Kidney capillary endothelial cell (primary cell): Measurements from ENCODE around the gene BAIAP2L2.
"Not testable (repeated sequence)": the region's sequence is repeated elsewhere in the genome, so short reads cannot be mapped to it uniquely, and the experiment has no call there.

Experiments used
- DNase-seq: peaks from one replicate; pipeline ENCODE4 v3.0.0-alpha.2; 2018; ENCODE audit warnings: low spot score

The BAIAP2L2 gene, protein sequence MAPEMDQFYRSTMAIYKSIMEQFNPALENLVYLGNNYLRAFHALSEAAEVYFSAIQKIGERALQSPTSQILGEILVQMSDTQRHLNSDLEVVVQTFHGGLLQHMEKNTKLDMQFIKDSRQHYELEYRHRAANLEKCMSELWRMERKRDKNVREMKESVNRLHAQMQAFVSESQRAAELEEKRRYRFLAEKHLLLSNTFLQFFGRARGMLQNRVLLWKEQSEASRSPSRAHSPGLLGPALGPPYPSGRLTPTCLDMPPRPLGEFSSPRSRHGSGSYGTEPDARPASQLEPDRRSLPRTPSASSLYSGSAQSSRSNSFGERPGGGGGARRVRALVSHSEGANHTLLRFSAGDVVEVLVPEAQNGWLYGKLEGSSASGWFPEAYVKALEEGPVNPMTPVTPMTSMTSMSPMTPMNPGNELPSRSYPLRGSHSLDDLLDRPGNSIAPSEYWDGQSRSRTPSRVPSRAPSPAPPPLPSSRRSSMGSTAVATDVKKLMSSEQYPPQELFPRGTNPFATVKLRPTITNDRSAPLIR

DNA sequence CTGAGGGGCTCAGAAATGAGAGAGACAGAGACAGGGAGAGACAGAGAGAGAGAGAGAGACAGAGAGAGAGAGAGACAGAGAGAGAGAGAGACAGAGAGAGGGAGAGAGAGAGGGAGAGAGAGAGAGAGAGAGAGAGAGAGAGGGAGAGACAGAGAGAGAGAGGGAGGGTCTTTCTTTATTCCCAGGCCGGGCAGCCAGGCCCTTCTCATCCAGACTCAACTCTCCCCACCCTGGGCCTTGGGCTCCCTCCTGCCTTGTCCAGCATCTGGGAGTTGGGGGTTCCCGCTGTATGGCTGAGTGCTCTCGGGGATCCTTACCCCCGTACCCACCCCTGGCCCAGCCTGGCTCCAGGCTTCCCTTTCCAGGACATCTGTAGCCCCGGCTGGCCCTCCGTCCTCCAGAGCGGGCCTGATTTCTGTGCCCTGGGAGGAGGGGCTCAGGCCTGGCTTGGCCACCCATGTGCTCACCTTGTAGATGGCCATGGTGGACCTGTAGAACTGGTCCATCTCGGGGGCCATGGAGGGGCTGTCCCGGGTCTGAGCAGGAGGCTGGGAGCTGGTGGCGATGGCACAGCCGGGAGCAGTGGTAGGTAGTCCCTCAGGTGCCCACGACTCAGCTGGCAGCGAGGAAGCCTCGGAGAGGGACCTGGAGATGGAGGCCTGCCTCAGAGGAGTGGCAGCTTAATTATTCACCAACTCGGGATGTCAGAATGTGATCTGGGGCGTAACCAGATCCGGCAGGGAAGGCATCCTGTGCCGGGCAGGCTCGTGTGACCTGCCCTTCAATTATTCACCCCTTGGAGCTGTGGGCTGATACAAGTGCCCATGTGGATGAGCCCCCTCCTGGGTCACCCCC, at the start of gene BAIAP2L2:
Gene BAIAP2L2 (minus strand): TSS at position 677 of the 855 bp plus-strand sequence. CDS start 159 bp downstream, at position 518.
- no peak for DNase-seq

DNA sequence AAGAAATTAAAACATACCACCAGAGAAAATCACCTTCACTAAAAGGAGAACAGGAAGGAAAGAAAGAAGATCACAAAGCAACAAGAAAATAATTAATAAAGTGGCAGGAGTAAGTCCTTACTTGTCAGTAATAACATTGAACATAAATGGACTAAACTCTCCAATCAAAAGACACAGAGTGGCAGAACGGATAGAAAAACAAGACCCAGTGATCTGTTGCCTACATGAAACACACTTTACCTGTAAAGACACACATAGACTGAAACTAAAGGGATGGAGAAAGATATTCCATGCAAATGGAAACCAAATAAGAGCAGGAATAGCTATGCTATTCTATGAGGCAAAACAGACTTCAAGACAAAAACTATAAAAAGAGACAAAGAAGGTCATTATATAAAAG, 45.2 kb upstream of the BAIAP2L2 start:
- no peak for DNase-seq

DNA sequence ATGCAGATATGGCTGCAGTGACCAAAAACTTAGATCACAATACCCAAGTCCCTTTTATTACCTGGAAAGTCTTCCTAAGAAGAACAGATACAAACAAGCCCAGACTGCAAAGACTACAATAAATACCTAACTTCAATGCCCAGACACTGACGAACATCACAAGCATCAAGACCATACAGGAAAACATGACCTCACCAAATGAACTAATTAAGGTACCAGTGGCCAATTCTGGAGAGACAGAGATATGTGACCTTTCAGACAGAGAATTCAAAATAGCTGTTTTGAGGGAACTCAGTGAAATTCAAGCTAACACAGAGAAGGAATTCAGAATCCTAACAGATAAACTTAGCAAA, 44.1 kb upstream of the BAIAP2L2 start:
- DNase-seq = not testable (repeated sequence)

DNA sequence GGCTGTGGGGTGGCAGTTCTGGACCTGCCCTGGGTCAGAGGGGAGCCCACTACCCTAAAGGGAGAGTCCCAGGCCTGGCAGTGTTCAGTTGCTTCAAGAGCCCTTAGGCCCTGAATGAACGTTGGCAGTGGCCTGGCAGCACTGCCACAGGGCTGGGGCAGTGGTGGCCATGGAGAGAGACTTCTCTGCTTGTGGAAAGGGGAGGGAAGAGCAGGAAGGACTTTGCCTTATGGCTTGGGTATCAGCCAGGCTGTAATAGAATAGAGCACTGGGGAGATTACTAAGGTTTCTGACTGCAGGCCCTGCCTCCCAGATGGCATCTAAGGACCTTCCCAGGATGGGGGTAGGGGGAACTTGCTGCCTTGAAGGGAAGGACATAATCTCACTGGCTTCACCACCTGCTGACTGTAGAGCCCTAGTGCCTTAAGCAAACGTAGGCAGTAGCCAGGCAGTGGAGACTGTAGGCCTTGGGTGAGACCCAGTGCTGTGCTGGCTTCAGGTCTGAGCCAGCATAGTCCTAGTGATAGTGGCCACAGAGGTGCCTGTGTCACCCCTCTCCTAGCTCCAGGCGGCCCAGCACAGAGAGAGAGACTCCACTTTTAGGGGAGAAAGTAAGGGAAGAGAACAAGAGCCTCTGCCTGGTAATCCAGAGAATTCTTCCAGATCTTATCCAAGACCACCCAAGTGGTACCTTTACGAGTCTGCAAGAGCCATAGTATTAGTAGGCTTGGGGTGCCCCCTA, 43.5 kb upstream of the BAIAP2L2 start:
- no peak for DNase-seq

DNA sequence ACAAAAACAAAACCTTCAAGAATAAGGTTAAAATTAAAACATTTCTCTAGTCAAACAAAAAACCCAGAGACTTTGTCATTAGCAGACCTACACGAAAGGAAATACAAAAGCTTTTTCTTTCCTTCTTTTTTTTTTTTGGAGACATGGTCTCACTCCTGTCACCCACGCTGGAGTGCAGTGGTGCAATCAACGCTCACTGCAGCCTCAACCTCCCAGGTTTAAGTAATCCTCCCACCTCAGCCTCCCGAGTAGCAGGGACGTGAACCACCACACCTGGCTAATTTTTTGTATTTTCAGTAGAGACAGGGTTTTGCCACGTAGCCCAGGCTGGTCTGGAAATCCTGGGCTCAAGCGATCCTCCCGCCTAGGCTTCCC, 40.6 kb upstream of the BAIAP2L2 start:
- DNase-seq = no peak

DNA sequence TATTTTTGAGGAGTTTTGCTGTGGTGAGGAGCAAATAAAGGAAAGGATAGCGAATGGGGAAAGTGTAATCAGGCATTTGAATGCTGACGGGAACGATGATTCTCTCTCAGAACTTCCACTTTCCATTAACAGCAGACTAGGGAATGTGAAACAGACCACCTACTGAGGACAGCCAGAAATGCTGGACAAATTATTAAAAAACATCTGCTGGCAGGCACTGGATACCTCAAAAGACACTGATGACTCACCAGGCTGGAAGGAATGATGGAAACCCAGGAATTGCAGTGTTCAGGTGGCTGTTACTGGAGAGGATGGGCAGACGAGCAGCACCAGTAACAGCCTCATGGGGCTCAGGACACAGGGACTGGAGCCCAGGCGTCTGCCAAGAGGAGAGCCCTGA, 37.8 kb upstream of the BAIAP2L2 start:
- no peak for DNase-seq

DNA sequence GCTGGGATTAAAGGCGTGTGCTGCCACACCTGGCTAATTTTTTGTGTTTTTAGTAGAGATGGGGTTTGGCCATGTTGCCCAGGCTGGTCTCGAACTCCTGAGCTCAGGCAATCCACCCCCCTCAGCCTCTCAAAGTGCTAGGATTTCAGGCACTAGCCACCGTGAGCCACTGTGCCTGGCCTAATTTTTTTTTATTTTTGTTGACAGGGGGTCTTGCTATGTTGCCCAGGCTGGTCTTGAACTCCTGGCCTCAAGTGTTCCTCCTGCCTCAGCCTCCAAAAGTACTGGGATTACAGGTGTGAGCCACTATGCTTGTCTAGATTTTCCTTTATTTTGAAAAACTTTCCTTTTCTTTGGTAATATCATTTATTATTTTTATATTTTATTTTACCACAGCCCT, 35.7 kb upstream of the BAIAP2L2 start:
- DNase-seq = not testable (repeated sequence)

DNA sequence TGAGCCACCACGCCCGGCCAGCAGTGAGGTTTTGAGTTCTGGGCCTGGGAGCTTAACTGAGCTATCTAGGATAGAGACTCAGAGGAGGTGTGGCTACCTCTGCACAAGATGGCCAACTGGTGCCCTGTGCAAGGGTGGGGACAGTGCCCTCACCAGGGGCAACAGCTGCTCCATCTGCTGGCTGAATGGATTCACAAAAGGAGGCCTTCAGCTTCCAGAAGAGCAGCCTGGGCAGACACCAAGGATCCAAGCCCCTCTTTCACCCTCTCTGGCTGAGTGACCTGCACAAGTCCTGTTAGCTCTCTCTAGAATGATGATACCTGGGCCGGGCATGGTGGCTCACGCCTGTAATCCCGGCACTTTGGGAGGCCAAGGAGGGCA, 33.5 kb upstream of the BAIAP2L2 start:
- no peak for DNase-seq

DNA sequence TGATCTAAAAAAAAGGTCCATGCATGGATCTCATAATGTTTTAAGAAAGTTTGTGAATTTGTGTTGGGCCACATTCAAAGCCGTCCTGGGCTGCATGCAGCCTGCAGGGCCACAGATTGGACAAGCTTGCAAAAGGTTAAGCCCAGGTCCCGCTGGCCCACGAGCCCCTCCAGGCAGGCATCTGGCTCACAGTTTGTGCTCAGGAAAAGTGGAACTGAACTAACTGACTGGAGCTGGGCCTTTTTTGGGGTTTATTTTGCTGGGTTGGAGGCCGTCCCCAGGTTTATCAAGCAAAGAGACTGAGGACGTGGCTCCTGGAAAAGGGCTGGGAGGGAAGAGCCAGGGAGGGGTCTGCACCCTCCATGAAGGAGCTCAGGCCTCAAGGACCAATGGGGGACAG, 32.1 kb upstream of the BAIAP2L2 start:
- no peak for DNase-seq

DNA sequence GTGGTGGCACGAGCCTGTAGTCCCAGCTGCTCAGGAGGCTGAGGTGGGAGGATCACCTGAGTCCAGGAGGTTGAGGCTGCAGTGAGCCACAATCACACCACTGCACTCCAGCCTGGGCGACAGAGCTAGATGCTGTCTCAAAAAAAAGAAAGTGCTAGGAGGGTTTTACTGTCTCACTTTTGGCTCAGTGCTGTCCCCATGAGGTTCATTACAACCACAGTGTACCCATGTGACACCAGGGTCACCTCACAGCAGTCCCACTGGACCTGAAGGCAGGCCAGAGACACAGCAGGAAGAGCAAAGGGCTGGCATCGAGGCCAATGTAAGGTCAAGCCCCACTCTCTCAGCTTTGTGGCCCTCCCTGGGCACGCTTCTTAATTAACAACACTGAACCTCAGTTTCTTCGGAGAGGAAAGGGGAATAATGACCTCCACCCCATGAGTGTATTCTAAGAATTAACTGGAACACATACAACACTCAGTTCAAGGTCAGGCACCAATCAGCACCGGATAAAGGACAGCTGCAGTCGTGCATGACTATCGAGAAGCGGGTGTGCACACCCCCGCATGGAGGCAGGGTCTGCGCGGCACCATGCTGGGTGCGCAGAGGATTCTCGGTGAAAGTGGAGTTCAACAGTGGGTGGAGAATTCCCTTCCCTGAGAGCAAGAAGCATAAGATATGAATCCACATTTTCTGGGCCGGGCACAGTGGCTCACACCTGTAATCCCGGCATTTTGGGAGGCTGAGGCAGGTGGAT, 30.9 kb upstream of the BAIAP2L2 start:
- no peak for DNase-seq

DNA sequence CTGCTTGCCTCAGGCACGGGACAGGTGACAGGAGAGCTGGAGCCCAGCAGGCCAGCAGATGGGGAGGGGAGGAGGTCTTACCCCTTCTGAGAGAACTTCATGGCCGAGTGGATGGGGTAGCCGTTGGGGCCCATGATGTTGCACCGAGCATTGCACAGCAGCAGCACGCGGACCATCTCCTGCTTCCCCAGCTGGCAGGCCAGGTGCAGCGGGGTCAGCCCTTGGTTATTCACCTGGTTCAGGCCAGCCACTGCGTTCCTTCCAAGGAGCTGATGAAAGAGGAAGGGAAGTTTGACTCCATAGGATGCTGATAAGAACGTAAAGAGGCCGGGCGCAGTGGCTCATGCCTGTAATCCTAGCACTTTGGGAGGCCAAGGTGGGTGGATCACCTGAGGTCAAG, 29.4 kb upstream of the BAIAP2L2 start:
- no peak for DNase-seq

DNA sequence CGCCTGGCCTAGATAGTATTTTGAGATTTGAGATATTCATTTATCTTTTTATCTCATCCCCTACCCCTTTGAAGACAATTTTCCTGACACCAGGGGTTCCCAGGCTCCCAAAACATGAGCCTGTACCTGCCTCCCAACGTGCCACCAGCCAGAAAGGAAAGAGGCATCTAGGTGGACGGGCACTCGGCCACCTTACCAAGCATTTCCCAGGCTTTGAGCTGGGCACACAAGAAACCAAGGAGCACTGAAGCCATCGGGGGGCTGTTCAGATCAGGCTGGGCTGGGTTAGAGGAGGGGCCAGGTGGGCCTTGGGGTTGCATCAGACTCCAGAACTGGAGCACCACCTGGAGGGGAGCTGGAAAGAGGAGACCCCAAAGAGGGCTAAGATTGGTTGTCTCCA, 28.5 kb upstream of the BAIAP2L2 start:
- no peak for DNase-seq

DNA sequence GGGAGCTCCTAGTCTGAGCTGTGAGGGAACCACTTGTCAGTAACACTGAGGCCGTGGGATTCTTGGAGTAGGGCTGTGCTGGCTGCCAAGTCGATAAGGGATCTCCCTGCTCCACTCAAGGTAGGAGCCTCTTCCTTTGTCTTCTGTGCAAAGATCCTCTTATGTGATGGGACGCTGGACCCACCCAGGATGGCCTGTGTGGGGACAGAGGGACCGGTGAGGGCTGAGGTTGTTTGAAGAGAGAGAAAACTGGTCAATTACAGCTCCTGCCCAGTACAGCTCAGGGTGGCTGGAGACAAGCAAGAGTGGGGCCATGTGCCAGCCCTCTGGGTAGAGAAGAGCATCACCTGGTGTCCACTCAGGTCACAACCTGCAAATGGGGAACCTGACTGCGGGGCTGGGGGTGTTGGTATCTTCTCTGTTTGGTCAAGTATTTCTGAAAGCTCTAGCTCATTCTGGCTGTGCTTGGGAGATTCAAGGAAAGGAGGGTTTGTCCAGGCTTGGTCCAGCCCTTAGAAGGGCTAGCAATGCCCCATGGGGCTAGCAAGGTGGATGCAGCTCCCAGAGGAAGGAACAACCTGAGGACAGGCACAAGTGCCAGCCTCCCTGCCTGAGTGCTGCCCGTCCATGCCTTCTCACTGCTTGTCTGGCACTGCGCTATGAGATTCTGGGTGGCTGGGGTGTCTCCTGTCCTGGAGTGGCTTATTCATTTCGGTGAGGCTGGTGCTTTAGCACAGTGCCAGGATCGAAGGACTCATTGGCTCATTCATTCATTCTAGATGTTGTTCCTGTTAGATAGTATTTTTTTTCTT, 27.6 kb upstream of the BAIAP2L2 start:
- no peak for DNase-seq

DNA sequence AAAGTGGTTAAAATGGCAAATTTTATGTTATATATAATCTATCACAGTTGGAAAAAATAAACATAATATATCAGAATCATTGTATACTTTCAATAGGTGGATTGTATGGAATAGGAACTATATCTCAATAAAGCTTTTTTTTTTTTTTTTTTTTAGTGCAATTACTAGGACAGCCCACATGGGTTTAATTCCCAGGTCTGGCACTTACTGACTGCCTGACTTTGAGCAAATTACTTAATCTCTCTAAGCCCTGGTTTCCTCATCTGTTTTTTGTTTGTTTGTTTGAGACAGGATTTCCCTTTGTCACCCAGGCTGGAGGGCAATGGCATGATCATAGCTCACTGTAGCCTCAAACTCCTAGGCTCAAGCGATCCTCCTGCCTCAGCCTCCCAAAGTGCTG, 26.1 kb upstream of the BAIAP2L2 start:
- no peak for DNase-seq

DNA sequence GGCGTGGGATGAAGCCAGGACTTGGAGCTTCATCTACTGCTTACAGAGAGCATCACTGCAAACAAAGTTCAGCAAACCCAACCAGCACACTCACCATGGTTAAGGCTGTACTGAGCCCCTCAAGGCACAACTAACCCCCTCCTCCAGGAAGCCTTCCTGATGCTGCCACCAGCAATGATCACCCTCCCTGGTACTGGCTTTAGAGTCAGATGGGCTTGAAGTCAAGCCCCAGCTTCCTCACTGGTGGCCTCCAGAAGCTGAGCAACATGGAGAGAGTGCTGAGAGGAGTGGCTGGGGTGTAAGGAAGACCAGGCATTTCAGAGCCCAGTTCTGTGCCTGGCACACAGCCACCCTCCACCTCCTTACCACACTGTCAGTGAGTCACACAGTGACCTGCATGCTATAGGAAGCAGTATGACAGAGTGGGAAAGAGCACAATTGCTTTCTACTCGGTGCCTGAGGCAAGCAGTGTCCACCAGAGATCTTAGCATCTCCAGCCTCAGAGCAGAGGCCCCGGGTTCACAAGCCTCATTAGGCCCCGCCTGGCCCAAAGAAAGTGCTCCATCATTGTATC, 24.7 kb upstream of the BAIAP2L2 start:
- DNase-seq = peak; percentile 77

DNA sequence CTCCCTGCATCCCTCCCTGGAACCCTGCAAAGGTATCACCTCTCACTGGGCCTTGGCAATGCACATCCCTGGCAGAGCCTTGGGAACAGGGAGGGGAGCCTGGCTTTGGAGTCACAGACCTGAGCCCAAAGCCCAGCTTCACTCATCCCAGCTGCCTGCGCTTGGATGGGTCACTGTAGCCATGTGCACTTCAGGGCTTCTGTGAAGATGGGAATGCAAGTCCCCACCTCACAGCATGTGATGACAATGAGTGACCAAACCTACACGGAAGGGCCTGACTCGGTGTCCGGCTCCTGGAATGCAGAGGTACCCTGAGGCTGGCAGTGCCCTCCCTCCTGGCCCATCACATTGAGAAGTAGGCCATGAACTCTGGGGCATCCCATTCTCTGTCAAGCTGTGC, 22.8 kb upstream of the BAIAP2L2 start:
- DNase-seq = no peak

DNA sequence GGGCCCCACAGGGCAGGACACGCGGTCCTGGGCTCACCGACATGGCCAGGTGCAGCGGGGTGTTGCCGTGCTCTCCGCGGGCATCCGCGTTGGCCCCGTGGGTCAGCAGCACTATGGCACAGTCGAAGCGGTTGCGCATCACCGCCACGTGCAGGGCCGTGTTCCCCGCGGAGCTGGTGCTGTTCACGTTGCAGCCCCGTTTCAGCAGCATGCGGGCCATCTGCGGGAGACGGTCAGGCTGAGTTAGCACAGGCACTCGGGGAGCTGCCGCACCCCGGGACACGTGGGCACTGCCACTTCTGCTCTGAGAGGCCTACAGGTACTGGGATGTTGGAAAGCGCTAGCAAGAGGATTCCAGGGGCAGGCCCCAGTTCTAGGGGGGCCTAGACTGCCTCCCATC, 22.3 kb upstream of the BAIAP2L2 start:
- DNase-seq = no peak

DNA sequence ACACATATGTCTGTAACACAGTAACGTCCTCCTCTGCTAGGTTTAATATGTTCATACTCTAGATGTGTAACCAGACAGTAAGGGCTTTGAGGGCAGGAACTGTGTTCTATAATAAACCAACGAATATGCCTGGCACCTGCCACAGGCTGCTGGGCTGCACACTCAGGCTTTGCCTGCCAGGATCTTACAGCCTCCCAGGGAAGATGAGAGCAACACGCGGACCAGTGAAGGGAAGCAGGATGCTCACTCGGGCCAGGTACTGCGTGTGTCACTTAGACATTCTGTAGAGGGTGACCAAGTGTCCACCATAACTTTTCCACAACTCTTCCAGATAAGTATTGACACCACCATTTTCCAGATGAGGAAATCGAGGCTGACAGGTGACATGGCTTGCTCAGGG, 21.7 kb upstream of the BAIAP2L2 start:
- DNase-seq = no peak

DNA sequence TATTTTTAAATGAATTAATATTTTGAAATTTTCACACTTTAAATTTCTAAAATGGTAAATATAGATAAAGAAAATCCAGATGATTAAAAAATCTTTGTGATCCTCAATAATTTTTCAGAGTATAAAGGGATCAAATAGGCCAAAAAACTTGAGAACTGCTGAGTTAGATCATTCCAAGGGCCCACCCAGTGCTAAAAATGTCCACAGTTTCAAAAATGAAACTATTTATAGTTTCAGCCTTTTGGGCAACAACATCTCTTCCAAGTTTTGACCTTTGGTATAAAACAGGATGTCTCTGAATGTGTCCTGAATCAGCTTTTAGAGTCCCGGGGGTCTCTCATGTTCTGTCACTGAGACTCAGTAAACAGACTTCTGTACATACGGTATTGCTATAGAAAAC, 20.9 kb upstream of the BAIAP2L2 start:
- DNase-seq = no peak

DNA sequence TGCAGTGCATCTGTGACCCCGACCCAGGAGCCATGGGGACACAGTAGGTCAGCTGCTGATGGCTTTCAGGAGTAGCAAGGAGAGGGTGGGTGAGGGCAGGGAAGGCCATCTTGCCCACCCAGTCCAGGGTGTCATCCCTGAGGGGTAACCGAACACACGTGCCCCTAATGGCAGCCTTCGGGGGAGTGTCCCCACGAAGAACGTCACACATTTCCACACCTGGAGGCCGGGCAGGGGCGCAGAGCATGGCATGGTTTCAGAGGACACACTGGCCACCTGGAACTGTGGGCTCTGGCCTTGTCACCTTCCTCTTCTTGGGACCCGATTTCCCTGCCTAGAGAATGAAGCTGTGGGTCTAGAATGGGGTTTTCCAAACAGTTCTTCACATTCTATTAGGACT, 19.4 kb upstream of the BAIAP2L2 start:
- no peak for DNase-seq

DNA sequence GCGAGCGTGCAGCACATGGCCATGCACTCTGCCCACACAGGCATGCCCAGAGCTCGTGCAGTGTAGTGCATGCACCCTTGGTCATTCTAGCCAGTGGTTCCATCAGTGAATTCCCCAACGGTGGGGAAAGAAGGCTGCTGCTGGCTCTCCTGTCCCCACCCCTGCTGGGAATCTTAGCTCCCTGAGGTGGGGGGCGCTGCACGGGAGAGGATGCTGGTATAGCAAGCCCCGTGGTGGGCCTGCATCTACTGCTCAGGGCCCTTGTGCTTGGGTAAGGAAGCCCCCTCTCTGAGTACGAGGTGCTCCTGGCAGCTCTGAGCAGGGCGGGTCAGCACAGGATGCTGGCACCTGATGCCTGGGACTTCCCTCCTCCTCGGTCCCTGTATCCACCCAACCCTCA, 18.5 kb upstream of the BAIAP2L2 start:
- DNase-seq = no peak
